PC-3 (cell line): ENCODE measurements around the gene NKX2-3.

Source experiments
- EZH2 ChIP-seq: fragments of 300-600 bp; sonication (generic); IDR thresholded peaks from one replicate; pipeline ENCODE4 v1.6.1; 2017; ENCODE audit warnings: antibody characterized with exemption, mild to moderate bottlenecking, low read length; ENCODE audit not compliant: unreplicated experiment
- EZH2phosphoT487 ChIP-seq: fragments of 300-600 bp; sonication (generic); IDR thresholded peaks from 2 replicates; pipeline ENCODE4 v1.6.1; 2018; ENCODE audit warnings: mild to moderate bottlenecking, antibody characterized with exemption, low read length, borderline replicate concordance
- TF ChIP-seq, protein P1 (sequence below): fragments of 300-600 bp; sonication (generic); conservative IDR thresholded peaks from 2 replicates; pipeline ENCODE4 v1.5.1; 2017; ENCODE audit warnings: antibody characterized with exemption, low read depth, mild to moderate bottlenecking, low read length

DNA sequence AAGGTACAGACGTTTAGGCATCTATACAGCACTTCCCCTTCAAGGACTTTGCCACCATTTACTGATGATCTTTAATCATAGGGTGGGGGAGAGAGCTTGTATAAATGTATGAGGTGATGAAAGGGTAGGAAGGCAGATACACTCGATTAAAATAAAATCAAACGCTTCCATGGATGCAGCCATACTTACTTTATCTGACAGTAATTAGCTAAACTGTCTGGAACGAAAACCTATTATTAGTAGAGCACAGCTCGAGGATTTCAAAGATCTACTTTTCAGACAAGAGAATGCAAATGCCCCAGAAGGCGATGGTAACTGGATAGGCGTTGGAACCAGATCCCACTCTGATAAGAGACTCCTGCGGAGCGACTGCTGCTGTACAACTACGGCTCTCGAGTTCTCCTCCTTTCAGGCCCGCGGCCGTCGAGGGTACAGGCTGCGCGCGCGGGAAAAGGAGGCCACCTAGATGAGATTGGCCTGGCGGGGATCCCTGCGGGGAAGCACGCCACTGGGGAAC lies 3.1 kb upstream of the NKX2-3 start:
- TF ChIP-seq, protein P1, sequence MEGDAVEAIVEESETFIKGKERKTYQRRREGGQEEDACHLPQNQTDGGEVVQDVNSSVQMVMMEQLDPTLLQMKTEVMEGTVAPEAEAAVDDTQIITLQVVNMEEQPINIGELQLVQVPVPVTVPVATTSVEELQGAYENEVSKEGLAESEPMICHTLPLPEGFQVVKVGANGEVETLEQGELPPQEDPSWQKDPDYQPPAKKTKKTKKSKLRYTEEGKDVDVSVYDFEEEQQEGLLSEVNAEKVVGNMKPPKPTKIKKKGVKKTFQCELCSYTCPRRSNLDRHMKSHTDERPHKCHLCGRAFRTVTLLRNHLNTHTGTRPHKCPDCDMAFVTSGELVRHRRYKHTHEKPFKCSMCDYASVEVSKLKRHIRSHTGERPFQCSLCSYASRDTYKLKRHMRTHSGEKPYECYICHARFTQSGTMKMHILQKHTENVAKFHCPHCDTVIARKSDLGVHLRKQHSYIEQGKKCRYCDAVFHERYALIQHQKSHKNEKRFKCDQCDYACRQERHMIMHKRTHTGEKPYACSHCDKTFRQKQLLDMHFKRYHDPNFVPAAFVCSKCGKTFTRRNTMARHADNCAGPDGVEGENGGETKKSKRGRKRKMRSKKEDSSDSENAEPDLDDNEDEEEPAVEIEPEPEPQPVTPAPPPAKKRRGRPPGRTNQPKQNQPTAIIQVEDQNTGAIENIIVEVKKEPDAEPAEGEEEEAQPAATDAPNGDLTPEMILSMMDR, result no peak
- TF ChIP-seq EZH2, result no peak
- TF ChIP-seq EZH2phosphoT487, result no peak
